Hypothalamus (tissue), 51 donors: ENCODE data around the gene STAB1.

Experiments
- DNase-seq, 51 donors: peaks; one replicate each; lab custom pipeline; 2025; lab: John Stamatoyannopoulos, UW

Gene STAB1, protein sequence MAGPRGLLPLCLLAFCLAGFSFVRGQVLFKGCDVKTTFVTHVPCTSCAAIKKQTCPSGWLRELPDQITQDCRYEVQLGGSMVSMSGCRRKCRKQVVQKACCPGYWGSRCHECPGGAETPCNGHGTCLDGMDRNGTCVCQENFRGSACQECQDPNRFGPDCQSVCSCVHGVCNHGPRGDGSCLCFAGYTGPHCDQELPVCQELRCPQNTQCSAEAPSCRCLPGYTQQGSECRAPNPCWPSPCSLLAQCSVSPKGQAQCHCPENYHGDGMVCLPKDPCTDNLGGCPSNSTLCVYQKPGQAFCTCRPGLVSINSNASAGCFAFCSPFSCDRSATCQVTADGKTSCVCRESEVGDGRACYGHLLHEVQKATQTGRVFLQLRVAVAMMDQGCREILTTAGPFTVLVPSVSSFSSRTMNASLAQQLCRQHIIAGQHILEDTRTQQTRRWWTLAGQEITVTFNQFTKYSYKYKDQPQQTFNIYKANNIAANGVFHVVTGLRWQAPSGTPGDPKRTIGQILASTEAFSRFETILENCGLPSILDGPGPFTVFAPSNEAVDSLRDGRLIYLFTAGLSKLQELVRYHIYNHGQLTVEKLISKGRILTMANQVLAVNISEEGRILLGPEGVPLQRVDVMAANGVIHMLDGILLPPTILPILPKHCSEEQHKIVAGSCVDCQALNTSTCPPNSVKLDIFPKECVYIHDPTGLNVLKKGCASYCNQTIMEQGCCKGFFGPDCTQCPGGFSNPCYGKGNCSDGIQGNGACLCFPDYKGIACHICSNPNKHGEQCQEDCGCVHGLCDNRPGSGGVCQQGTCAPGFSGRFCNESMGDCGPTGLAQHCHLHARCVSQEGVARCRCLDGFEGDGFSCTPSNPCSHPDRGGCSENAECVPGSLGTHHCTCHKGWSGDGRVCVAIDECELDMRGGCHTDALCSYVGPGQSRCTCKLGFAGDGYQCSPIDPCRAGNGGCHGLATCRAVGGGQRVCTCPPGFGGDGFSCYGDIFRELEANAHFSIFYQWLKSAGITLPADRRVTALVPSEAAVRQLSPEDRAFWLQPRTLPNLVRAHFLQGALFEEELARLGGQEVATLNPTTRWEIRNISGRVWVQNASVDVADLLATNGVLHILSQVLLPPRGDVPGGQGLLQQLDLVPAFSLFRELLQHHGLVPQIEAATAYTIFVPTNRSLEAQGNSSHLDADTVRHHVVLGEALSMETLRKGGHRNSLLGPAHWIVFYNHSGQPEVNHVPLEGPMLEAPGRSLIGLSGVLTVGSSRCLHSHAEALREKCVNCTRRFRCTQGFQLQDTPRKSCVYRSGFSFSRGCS (N-terminal part only)

DNA sequence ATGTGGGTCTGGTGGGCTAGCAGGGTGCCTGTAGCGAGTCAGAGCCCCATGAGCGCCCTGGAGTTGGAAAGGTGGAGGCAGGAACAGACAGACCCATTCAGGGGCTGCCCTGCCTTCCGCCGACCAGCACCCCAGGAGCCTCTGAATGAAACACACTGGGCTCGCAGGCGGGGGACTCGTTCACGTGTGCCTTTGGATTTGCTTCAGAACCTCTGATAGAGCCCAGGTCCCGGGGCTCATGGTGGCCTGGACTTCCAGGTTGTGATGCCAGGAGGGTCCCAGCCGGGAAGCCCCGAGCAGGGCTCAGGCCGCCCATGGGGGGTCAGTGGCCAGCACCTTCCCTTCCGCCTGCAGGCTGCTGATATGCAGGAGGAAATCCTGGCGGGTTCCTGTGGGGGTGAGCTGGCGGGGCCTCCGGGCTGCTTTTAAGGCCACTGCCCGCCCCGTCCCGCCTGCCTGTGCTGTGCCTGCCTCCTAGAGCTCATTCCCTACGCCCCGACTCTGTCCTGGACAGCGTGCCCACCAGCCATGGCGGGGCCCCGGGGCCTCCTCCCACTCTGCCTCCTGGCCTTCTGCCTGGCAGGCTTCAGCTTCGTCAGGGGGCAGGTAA lies at the start of gene STAB1:
STAB1 (plus strand) TSS at position 453 of the 610 bp plus-strand sequence; CDS start at position 529, 76 bp downstream.
- DNase-seq: peak in 2 of 51 donors; percentile 7 to 9

DNA sequence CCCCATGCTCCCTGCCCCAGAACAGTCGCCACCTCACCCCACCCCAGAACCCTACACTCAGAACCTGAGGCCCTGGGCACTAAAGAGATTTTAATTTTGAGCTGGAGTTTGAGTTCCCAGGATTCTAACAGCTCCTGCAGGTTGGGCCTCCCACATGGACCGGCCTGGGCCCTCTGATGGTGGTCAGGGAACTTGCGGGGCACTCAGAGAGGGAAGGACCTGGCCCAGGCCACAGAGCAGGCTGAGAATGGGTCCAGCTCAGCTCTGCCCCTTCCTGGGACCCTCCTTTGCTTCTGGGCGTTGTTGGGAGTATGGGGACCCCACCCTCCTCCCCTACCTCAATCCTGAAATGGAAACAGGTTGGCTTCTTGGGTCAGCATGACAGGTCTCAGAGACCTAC lies 49.1 kb upstream of the STAB1 start:
- no peak for DNase-seq

DNA sequence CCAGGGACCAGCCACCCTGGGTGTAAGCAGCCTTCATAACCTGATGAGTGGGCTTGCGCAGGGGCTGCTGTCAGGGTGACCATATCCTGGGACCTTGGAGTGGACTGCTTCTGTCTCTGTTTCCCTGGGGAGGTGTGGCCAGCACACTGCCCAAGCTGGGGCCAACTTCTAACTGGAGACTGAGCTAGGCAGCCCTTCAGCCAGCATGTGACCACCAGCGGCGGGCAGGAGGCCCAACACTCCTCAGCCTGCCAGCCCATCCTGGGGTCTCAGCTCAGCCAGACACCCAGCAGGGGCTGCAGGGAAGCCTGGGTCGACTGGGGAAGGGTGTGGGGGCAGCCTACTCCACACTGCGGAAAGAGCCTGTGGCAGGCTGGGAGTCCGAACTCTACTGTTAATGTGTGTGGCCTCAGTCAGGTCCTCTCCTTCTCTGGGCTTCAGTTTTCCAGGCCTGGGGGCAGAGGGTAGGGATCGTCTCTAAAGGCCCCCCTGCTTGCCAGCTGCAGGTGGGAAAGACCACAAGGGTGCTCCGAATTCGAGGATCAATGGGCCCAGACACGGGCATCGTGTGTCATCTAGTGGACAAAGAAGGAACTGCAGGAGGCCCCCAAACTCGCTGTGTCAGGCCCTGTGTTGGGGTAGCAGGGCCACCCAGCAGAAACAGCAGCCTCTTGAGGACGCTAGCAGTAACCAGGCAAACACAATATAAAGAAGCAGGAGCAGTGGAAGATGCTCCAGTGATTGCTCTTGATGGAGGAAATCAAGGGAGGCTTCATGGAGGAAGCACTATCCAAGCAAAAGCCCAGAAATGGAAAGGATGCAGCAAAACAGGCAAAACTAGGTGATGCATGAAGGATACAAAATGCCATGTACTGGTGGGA lies 48.3 kb upstream of the STAB1 start:
- DNase-seq: peak in 35 of 51 donors; percentile 3 to 60 (median 29)

DNA sequence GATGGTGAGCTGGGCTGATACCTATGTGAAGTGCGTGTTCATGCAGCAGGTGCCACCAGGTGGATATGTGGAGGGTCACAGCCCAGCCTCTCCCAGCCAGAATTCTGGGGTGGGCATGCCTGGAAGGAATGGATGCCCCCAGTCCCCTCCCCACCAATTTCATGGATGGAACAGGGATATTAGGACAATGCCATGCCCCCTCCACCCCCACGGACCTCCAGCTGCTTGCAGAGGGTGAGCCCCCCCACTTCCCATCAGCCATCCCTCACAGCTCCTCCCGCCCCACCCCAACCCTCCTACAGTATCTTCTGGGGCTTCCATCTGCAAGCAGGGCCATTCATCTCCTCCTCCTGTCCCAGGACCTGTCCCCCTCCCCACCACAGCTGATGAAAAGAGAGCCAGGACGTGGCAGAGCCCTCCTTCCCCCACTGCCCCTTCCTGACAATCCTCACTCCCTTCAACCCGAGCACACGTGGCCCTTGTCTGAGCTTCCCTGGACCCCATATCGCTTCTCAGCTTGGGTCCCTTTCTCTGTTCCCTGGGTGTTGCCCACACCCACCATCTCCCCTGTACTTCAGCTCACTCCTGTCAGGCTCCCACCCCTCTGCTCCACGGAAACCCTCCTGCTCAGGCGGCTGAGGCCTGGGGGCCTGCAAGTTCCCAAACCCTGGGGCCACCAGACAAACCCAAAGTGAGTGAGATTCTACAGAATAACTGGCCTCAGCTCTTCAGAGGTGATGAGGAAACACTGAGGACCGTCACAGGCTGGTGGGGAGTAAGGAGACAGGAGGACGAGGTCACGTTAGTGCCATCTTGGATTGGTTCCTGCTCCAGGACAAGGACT lies 47.4 kb upstream of the STAB1 start:
- DNase-seq: no peak

DNA sequence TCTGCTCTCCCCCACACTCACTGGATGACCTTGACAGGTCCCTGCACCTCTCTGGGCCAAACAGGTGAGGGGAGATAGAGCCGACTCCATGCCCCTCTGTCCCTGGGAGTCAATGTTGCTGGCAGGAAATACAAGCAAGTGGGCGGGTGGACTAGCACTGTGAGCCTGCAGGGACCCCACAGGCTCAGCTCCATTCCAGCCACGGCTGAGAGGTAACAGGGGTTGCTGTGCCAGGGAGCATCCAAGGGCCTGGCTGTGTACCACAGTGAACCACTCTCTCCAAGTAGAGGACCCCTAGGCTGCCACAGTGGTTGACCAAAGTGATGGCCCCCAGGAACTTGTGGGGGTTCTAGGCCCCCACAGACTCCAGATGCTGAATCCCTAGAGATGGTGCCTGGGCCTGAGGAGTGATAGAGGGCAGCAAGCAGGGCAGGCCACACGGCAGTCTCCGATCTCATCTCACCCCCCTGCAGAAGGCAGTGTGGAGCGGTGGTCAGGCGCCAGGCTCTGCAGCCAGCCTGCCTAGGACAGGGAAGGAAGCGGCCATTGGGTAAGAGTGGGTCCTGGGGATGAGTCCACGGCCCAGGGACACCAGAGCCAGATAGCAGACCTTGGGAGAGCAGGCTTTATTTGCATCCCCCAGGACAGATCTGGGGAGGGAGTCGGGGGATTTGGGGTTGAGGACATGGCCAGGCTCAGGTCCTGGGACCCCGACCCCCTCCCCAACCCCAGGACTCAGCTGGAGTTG lies 44.5 kb upstream of the STAB1 start:
- no peak for DNase-seq

DNA sequence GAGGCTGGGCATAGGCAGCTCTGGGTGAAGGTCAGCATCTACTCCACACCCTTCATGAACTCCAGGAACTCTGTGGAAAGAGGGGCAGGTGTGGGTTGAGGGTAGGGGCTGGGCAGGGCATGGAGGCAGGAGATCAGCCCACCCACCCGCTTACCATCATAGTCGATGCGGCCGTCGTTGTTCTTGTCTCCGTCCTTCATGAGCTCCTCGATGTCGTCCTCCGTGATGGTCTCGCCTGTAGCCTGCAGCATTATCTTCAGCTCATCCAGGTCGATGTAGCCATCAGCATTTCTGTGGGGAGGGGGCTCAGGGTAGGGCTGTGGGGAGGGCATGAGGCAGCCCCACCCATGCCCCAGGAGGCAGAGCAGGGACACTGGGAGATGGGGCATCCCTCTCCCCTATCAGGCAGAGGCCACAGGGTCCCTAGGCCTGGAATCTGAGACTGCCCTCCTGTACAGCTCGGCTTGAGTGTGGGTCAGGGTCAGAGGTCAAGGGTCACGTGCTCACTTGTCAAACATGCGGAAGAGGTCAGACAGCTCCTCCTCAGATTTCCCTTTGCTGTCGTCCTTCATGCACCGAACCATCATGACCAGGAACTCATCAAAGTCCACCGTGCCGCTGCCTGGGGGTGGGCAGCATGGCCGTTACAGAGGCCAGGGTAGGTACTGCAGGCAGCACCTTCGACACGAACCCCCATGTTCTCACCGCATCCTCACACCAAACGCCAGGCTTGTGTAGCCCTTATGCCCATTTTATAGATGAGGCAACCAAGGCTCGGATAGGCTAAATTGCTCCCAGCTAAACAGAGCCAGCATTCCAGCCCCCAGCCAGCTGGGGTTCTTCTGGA lies 43.7 kb upstream of the STAB1 start:
- DNase-seq: no peak

DNA sequence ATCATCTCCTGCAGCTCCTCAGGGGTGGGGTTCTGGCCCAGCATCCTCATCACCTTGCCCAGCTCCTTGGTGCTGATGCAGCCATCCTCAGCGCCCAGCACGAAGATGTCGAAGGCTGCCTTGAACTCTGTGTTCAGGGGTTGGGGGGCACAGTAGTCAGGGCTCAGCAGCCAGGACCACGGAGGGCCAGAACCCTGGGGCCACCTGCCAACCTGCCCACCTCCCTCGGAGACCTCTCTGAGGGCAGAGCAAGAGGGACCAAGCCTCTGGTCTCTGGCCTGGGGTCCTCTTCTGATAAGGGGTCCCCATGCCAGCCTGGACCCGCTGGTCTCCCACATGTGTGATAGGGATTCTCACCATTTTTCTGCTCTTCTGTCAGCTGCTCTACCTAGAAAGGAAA lies 43.0 kb upstream of the STAB1 start:
- DNase-seq: no peak

DNA sequence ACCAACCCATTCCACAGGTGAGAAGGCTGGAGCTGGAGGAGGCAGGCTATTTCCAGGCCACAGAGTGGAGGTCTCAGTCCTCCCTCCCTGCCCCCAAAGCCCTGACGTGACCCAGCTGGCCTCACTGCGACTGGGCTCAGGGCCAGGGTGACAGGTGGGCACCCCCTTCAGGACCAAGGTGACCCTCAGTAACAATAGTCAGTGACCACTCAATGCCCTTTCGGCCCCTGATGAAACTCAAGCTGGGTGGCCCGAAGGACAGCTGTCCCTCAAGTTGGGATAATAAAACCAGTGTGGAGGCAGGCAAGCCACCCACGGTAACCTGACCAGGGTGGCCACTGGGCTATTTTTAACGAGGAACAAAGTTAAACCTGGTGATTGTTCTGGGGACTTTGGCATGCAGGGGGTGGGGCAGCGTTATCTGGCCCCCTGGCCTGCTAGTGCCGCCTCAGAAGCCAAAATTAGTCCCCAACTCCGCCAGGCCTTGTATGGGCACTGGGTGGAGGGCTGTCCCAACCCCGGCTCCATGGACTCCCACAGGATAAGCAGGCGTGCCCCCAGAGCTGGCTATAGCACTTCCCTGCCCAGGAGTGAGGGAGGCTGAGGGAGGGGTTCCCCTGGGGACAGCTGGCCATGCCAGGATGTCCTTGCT lies 42.4 kb upstream of the STAB1 start:
- DNase-seq: no peak

DNA sequence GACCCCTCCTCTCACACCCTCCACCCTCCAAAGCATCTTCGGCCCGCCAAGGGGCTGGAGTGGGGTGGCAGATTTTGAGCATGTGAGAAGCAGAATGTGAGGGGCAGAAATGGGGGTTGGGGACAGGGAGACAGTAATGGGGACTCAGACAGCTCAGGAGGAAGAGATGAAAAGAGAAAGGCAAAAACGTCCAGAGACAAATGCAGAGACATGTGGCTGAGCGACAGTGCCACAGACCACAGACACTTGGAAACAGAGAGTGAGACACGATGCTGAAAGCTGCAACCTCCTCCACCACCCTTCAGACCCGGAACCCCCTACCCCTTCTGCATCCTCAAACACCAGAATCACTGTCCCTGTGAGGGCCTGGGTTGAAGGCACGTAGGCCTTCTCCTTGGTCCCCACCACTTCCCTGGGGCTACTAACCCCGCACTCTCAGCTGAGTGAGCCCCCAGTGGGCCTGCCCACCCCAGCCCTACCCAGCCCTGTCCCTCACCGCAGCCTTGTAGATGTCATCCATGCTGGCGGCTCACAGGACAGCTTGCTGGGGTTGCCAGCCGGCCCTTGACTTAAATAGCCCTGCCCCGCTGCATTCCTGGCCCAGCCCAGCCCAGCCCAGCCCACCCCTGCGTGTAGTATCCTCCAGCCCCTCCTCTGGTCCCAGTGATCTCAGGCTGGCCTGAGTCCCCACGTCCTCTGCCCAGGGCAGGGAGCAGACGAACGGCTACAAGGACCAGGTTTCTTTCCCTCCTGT lies 41.5 kb upstream of the STAB1 start, which contains the start of gene TNNC1:
TNNC1 (minus strand) TSS at position 546 of the 754 bp plus-strand sequence; CDS start at position 520, 26 bp downstream.
- DNase-seq: no peak

DNA sequence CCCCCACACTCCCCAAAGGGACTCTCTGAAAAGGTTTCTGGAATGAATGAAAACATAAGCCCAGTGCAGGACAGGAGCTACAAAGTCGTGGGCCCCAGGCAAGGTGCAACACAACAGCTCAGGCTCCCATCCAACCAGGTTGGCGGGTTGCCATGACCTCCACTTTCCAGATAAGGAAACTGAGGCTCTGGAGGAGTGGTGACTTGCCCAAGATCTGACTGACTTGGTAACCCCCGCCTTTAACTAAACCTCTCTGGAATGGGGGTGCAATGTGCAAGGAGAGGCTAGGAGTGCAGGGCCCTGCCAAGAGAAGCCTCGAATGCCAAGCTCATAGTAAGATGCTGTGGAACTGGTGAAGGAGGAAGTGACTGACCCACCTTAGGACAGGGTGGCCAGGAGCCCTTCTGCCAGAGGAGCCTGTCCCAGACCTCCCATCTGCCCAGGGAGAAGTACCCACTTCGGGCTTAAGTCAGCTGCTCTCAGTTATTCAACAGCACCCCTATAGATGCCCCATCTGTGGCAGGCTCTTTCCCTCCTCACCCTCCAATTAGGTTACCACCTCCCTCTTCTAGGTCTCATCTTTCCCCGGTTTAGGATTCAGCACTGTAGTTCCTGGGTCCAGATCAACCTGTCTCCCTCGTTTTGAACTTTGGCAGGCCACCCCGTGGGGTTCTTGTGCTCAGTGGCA lies 40.7 kb upstream of the STAB1 start:
- DNase-seq: peak in 2 of 51 donors; percentile 7 to 11

DNA sequence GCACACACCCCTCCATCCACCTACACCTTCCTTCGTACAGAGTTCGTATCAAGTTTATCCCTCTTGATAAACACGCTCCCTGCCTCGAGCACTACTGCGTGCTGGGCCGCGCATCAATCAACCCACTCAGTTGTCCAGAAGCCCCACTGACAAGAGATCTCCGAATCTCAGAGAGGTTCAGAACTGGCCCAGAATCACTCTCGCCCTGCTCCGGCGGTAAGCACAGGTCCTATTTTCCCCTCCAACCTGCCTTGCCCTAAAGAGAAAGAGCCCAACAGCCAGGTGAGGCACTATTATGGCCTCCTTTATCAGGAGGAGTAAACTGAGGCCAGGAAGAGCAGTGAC lies 40.2 kb upstream of the STAB1 start:
- no peak for DNase-seq

DNA sequence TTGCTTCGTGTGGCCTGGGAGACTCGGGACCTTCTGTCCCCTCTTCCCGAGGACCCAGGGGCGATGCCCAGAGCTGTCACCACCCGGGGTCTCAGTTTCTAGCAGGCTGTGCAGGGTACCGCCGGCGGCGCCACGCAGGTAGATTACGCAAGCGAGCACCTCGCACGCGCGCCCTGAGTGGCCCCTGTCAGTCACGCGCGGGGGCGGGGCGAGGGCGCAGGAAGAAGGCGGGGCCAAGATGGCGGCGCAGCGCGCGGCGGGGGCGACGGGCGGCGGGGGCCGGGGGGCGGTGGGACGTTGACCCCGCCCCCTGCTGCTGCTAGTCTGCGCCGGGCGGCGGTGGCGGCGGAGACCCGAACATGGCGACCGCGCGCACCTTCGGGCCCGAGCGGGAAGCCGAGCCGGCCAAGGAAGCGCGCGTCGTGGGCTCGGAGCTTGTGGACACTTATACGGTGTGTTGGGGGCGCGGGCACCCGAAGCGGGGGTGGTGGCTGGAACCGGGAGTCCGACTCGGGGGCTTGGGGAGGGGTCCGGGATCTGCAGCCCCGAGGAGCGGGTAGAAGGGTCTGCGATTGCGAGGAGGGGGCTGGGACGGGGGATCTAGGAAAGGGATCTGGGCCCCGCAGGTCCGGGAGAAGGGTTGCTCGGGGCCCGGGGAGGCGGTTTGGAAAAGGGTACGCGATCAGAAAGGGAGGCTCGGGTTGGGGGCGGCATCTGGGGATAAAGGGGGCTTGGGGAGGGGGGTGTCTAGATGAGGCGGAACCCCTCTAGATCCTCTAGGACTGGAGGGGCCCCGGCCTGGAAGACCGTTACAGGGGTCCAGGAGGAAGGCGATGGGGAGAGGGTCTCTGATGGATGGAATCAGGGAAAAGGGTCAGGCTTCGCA lies 39.6 kb upstream of the STAB1 start, which contains the start of gene NISCH:
NISCH (plus strand) TSS at position 322 of the 886 bp plus-strand sequence; CDS start at position 360, 38 bp downstream.
- peak; percentile 13 to 88 (median 70) for DNase-seq

DNA sequence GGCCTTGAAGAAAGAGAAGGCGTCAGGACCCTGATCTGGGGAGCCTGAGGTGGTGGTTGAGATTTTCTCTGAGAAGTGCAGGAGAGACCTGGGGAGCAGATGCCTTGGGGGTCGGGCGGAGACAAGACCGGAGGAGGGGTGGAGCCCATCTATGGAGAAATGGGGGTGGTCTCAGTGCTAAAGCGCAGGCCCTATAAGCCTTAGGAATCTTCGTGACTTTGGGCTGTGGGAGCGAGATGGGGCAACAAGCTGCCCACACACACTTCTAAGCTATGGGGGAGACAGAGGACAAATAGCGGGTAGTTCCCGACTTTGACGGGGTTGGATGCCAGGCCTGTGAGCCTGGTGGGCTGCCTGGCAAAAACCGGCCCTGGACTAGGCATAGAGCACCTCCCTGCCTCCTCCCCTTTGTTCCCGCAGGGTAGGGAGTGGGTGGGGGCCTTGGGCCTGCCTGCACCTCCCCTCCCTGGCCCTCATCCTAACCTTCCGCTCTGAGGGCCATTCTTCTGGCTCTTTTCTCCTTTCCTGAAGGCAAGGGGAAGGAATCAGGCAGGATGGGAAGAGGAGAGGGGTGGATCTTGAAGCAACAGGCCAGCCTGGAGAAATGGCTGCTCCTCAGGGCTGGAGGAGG lies 38.9 kb upstream of the STAB1 start:
- peak in 14 of 51 donors; percentile 10 to 71 (median 30) for DNase-seq
